ENCODE data around the gene FN3K.
"Not testable (repeated sequence)": the region's sequence is repeated elsewhere in the genome, so short reads cannot be mapped to it uniquely, and the experiment has no call there.

The FN3K gene

DNA sequence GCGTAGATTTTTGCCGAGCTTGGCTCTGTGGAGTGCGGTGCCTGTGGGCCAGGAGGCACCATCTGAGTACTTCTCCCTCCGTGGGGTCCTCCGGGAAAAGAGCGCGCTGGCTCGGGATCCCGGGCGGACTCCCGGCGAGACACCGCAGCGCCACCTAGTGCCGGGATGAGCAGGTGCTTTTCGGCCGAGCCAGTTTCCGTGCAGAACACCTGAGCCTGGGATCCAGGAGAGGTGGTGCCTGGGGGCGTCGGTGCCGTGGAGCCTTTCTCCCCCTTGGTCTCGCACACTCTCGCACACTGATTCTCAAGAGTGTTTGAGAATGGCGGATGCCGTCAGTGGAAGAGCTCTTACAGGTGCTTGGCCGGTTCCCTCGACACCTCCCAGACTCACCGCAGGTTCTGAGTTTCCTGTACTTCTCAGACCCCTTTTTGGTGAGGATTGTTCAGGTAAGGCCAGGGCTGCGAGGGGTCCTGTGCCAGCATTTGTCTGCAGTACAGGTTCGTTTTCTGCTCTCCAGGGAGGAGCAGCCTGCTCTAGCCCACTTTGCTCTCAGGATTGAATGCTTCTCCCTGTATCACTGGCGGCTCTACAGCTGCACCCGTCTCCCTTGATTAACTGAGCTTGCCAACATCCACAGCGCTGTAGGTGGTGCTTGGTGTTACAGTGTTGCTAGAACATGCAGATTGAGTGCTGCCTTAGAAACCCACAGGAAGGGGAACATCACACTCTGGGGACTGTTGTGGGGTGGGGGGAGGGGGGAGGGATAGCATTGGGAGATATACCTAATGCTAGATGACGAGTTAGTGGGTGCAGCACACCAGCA, 39.8 kb downstream of the FN3K start:
- DNase-seq: peak; percentile 51

DNA sequence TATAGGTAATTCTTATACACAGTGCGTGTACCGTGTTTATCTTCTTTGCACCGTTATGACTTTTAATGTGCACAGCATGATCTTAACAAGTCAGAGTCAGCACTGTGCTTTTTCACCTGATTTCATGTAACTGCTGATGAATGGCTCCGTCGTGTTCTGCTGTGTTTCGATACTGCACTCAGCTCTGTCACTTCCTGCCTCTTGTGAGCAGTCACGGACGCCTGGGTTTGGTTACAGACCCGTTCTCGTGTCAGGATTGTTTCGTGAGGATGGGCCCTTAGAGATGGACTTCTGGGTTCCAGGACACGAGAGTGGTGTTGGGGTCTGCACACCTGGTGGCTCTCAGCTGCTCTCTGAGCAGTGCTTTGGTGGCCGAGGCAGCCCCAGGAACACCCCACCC, 41.0 kb downstream of the FN3K start:
- no peak for DNase-seq

DNA sequence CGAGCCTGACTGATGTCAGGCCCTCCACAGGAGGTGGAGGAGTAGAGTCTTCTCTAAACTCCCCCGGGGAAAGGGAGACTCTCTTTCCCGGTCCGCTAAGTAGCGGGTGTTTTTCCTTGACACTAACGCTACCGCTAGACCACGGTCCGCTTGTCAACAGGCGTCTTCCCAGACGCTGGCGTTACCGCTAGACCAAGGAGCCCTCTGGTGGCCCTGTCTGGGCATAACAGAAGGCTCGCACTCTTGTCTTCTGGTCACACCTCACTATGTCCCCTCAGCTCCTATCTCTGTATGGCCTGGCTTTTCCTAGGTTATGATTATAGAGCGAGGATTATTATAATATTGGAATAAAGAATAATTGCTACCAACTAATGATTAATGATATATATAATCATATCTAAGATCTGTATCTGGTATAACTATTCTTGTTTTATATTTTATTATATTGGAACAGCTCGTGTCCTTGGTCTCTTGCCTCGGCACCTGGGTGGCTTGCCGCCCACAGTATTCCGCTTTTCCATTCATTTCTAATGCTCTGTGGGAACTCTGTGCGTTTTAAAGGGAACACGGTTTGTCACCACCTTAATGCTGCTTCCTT, 42.5 kb downstream of the FN3K start:
- not testable (repeated sequence) for DNase-seq

DNA sequence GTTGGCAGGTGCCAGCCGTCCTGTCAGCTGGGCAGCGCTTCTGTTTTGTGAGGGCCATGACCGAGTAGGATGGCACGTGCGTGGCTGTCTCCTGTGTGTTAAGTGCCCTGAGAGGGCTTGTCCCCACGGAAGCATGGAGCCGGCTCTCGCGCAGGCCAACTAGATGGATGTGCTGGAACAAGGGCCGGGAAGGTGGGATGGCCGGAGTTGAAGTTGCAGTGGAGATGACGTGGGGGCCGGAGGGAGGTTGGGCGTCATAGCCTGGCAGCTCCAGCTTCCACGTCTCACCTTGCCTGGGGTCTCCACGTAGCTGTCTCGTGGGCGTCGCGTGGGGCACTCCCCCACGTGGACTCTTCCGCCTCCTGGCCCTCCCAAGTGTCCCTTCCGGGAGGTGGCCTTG, 44.1 kb downstream of the FN3K start:
- DNase-seq: no peak

DNA sequence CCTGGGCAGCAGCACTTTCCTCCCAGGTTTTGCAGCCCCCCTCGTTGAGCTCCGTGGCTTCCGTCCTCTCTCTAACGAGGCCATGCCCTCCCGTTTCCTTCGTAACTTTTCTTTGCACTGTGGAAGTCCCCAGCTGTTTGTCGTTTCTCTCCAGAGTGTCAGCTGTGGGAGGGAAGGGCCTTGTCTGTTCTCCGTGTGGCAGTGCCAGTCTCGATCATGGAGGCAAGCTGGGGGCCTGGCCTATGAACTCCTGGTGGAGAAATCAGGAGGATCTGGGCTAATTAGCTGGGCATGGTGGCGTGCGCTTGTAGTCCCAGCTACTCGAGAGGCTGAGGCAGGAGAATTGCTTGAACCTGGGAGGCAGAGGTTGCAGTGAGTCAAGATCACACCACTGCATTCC, 44.8 kb downstream of the FN3K start:
- DNase-seq: no peak

DNA sequence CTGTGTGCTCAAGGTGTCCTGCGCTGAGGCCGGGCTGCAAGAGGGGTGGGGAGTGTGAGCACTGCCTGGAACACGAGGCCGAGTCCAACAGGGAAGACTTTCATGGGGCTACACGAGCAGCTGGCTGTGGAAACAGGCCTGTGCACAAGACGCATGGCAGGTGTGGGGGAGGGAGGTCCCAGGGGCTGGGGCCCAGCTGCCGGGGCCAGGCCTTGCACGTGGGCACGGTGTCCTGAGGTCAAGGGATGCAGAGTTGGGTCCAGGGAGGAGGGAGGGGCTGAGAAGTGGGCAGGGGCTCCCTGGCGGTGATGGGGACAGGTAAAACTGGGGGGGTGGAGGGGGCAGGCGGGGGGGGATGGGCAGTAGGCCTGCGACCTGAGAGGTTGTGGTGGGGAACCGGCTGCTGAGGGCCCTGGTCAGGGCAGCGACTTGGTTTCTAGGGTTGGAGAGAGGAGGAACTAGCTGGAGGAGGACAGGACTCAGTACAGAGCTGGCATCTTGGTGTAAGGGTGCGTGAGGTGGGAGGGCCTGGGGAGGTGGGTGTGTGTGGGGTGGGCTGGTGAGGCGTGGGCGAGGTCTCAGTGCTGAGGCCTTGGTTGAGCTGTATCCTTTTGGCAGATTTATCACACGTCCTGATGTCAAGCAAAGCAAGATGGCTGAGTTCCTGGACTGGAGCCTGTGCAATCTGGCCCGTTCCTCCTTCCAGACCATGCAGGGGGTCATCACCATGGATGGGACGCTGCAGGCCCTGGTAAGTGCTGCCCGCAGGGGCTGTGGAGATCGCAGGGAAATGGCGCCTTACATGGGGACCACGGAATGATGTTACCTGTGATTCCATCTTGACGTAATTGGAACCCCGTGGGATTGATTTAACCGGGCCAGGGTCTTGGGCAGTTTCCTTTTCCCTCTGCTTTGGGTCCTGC, 45.8 kb downstream of the FN3K start:
- DNase-seq: no peak

DNA sequence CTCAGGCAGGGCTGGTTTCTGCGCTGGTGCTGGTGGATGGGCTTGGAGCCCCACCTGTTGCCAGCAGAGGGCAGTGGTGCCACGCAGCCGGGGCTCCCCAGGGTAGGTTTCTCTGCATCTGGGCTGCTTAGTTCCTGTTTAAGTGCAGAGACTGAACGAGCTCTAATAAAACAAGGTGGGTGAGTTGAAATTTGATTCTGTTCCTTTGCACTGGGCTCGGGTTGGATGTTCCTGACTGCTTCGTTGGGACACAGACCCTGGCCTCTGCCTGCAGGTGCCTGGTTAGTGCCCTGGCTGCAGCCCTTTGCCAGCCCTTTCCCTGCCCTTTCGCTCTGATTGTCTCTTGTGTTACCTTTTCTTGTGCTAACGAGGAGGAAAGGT, 46.5 kb downstream of the FN3K start:
- peak; percentile 92 for DNase-seq

DNA sequence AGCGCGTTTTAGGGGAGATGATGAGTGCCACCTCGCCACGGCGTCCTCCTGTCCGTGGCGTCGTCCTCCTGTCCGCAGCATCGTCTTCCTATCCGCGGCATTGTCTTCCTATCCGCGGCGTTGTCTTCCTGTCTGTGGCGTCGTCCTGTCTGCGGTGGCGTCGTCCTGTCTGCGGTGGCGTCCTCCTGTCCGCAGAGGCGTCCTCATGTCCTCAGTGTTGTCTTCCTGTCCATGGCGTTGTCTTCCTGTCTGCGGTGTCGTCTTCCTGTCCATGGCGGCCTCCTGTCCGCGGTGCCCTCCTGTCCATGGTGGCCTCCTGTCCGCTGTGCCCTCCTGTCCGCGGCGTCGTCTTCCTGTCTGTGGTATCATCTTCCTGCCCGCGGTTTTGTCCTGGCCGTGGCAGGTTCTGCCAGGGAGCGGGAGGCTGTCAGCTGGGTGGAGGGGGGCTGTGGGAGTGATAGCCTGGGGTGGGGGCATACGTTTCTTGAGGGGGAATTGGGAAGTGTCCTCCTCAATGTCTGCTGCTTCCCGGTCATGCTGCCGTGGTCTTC, 47.3 kb downstream of the FN3K start:
- peak; percentile 32 for DNase-seq

DNA sequence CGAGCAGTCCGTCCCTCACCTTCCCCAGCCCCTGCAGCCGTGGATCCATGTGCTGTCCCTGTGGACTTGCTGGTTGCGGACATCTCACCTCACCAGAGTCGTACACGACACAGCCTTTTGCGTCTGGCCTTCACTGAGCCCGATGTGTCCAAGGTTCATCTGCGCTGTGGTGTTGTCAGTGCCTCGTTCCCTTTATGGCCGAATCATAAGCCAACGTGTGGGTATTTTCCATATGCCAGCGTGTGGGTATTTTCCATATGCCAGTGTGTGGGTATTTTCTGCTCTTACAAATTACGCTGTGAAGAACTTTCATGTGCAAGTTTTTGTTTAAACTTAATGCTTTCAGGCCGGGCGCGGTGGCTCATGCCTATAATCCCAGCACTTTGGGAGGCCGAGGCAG, 48.1 kb downstream of the FN3K start:
- no peak for DNase-seq

DNA sequence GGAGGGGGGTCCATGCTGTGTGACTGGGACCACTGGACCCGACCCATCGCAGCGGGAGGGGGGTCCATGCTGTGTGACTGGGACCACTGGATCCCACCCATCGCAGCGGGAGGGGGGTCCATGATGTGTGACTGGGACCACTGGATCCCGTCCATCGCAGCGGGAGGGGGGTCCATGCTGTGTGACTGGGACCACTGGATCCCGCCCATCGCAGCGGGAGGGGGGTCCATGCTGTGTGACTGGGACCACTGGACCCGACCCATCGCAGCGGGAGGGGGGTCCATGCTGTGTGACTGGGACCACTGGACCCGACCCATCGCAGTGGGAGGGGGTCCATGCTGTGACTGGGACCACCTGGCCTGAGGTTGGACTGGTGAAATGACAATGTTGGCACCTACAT, 50.2 kb downstream of the FN3K start:
- DNase-seq: not testable (repeated sequence)

DNA sequence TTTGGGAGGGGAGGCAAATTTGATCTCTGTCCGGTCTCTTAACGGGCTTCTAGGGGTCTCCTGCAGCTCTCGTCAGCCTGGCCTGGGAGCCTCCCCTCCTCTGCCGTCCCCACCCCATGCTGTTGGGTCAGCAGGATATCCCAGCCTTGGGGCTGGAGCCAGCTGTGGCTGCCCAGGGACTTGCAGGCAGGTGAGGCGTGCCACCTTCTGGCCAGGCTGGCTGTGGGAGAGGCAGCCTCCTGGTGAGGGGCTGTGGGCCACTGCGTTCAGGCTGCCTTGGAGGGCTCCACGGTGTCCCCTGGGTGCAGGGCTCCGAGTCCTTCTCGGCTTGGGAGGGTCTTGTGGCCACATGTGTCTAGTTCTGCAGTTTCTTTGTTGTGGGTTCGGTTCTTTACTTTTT, 51.0 kb downstream of the FN3K start:
- DNase-seq: no peak

DNA sequence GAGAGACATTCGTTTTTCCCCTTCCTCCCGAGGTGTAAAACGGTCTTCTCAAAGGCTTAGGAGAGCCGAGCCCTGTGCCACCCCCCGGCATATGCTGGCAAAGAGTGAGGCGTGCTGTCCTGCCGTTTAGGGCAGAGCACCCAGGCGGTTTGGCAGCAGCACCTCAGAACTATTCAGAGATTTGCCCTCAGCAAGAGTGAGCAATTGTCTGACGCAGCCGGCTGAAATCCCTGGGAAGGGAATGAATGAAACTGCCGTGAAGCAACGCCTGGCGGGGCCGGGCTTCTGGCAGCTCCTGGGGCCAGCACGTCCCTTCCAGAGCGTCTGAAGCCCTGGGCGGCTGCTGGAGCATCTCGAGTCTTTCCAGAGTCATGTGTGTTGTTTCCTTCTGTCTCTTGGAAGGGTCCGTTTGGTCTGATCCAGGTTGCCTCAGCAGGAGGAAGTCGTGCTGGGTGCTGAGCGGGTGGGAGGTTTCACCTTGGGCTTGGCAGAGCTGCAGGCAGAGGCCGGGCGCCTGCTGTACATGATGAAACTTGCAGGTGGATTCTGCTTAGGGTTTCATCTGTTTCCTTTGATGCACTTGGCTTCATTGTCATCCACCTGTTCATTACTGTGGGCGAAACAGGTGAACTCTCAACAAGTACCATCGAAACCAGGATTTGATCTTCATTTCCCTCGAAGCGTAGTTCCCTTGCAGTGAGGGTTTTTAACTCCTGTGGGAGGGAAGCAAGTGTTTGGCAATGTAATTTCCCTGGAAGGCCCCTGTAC, 51.9 kb downstream of the FN3K start:
- no peak for DNase-seq

DNA sequence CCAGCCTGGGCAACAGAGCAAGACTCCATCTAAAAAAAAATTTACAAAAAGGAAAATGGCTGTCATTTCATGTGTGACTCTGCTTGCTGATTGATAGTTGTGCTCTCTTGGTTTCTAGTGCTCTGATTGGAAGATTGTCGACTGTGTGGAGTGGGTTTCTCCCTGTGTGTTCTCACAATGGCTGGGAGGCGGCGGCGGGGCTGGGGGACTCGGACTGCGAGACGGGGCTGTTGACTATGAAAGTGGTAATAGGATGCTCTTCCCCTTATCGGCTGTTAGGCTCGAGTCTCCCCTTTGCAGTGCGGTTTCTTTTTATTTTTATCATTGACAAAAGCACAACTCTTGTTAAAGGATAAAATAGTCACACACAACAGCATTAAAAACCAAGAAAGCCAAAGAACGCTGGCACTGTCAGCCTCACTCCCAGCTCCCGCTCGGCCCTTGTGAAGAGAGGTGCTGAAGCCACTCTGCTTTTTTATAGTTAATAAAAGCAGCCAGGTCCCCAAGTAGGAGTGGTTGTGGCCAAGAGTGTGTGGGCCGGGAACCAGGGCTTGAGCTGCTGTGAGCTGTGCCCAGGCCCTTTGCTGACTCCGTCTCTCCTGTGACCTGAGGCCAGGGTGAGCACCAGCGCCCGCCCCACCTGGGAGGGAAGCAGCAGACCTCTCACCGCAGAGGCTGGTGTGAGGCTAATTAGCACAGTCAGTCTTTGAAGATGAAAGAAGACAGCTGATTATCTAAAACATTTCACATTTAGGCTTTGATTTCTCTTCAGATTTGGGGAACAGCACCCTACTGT, 53.0 kb downstream of the FN3K start:
- no peak for DNase-seq

DNA sequence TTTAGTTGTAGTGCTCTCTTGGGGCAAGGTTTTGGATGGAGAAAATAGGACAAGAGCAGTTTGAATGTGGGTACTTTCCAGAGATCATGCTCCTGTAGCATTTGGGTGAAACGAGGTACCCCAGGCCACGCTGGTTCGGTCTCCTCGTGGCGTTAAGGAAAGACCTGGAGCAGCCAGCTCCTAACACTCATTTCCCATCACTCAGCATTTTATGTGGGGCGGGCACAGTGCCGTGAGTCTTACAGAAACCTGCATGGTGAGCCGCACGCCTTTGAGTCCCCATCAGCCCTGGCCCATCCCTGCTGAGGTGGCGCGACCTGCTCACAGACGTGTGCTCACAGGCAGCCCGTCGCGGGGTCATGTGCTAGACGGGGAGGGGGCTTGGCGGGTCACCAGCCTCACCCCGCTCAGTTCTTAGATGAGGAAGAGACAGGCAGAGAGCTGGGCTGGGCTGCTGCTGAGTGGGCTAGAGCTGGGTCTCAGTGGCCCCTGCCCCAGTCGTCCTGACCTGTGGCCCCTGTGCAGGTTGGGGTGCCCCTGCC, 53.7 kb downstream of the FN3K start:
- DNase-seq: no peak

DNA sequence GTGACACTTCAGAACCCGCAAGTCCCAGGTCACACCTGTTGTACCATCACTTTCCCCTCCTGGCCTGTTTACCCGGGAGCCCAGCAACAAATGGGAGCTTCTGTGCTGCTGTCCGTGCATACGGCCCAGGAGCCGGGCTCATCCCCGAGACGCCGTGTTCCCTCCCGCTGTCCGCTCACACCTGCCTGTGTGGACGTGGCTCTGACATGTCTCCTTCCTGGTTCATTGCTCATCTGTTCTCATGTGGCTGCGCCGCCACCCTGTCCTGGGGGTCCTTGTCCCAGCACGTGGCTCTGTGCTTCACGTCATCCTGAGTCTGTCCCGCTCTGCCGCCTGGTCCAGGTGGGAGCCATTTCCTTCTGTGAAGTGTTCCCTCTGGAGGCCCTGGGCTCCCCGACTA, 54.4 kb downstream of the FN3K start:
- no peak for DNase-seq

DNA sequence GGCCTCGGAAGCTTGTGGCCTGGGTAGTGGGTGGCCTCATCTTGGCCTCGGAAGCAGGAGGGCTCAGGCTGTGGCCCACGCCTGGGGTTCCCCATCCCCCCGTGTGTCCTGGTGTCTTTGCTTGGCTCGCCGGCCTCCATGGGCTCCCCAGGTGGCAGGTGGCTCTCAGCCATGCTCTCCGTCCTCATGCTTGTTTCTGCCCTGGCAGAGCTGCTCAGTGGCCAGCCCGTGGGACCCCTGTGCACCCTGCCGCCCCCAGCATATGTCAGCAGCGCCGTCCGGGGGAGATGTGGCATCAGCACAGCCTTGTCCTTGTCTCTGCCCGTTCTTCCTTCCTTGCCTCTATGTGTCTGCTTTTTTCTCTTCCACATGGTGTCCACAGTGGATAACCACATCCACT, 55.0 kb downstream of the FN3K start:
- DNase-seq: no peak

DNA sequence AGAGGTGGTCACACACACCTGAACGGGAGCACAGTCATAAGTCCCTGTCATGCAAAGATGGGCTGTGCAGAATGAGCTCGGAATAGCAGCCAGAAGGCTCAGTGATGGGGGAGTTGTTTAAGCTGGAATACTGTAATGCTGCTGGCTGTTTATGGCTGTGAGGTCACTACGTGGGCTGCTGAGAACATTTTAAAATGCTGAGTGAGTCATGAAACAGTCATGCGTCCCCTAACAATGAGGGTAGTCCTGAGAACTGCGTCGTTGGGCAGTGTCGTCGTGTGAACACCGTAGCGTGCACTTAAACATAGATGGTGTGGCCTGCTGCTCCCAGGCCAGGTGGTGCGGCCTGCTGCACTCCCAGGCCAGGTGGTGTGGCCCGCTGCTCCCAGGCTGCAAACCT, 56.1 kb downstream of the FN3K start:
- DNase-seq: no peak

DNA sequence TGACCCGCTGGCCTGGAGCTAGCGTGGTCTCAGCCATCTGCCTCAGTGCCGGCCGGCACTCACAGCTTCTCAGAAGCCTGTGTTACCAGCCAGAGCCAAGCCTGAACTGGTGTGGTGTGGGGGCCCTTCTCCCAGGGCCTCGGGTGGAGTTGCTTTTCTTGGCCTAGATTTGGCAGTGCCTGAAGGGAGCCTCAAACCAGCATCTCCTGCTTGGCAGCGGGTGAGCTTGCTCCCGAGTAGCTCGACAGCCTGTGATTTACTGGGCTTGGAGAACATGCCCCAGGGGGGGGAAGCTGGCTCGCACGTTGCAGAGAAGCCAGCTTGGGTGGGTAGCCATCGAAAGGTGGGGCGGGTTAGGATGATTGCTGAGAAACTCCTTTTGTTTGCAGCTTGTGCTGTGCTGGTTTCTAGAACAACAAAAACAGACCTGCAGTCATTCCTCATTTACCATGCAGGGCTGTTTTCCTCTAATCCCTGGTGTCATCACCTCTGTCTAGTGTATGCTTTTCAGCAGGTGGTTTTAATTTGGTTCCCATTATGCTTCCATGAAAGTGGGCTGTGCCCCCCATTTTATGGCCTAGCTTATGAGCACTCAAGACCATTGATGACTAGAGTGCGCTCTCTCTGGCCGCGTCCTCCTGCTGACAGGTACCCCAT, 58.7 kb downstream of the FN3K start:
- DNase-seq: no peak

DNA sequence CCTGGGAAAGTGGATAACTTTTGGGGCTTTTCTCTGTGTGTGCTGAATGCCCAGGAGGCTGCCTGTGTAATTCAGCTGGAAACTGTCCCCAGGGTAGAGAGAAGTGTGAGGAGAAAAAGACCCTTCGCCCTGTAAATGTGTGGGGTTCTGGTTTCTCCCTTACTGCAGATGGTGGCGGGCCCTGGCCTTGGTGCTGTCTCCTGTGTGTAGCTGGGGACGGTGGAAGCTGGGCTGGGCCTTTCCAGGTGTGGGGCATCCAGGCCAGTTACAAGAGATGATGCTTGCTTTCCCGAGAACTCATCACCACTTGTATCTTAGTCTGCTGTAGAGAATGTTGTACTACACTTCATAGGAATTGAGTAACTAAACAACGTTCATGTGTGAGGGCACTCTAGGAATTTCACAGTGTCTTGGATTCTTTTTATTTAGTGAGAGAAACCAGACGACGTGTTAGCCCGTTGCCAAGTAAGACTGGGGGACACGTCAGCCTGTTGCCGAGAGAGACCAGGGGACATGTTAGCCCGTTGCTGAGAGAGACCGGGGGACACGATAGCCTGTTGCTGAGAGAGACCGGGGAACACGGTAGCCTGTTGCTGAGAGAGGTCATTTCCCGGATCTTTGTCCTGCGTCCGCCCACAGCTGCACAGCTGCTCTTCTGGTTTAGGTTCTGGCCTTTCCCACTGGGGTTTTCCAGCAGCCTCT, 59.5 kb downstream of the FN3K start:
- no peak for DNase-seq

DNA sequence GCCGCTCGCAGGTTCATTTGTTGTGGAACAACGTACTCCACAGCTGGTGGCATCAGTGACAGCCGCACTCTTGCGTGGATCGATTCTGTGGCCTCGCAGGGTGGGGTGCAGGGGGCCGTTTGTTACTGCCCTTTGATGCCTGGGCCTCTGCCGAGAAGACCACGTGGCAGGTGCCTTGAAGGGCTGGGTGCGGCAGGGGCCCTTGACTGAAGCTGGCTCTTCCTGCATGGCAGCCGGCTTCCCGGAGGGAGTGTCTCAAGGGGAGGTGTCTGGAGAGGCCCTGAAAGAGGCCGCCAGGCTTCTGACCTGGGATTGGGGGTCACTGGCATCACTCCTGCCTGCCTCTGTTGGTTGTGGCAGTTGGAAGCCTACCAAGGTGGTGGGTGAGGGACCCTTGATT, 60.2 kb downstream of the FN3K start:
- no peak for DNase-seq

All from hematopoietic multipotent progenitor cell treated with erythropoietin and hydrocortisone succinate and interleukin-3 and kit ligand, for 4 days (in vitro differentiated cells).